ENCODE measurements around the gene RNF31.

GRCh38 chr14:24206260-24207103 lies 59.2 kb downstream of the RNF31 start:
- TF ChIP-seq CTCF (IDR thresholded peaks at IDR 0.05; ENCODE audit: low read depth, low read length, poor library complexity, severe bottlenecking): no peak
- no peak for TF ChIP-seq EZH2phosphoT487 (IDR thresholded peaks at IDR 0.05; ENCODE audit: borderline replicate concordance, low read length)
